Measurements from ENCODE around the gene NUBPL.

Gene NUBPL

DNA sequence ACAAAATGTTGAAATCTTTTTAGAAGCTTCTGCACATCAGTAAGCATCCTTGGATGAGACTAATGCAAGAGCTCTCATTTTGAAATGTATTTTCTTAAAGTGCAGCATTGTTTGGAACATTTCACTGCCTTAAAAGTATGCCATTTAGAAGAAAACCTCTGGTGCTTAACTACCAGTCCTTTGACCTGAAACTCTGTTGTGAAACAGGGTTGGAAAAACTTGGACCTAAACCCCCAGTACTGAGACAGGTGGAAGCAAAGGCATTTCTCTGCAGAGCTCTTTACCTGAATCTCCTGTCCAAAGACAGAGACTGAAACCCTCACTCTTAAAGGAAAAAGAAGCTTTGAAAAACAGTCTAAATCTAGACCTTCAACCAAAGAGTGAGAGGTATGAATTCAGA, 207.2 kb downstream of the NUBPL start:
- TF ChIP-seq GATA3 (IDR thresholded peaks at IDR 0.05; ENCODE audit: low read depth, low read length) (no peak), GATA2 (IDR thresholded peaks at IDR 0.05; ENCODE audit: low read depth, low read length) (no peak)

DNA sequence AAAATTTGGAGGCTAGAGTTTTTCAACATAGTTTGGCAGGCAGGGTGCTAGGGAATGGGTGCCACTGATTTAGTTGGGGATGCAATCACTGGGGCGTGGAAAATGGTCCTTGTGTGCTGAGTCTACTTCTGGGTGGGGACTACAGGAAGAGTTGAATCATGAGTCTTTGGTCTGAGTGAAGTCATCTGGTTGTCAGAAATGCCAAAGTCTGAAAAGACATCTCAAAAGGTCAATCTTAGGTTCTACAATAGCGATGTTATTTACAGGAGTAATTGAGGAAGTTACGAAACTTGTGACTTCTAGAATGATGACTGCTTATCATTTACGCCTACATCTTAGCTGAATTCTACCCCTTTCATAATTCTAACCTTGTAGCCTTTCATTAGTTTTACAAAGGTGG, 209.1 kb downstream of the NUBPL start:
- no peak for TF ChIP-seq GATA3 (IDR thresholded peaks at IDR 0.05; ENCODE audit: low read depth, low read length)
- no peak for TF ChIP-seq GATA2 (IDR thresholded peaks at IDR 0.05; ENCODE audit: low read depth, low read length)

DNA sequence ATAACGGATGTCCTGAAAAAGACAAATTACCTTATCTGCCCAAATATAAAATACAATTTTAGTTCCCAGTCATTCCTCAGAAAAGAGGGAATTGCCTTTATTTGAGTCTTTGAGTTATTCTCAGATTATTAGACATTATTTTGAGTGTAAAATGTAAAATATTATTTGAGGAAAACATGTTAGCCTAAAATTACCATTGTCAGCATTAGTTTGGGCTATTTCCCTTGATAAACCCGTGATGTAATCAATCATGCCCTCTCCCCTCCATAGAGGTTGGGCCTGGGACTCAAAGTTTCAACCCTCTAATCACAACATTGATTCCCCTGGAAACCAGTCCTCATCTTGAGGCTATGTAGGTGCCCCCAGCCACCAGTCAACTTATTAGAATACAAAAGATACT, 213.4 kb downstream of the NUBPL start:
- TF ChIP-seq GATA2 (IDR thresholded peaks at IDR 0.05; ENCODE audit: low read depth, low read length) (no peak), GATA3 (IDR thresholded peaks at IDR 0.05; ENCODE audit: low read depth, low read length) (no peak)

DNA sequence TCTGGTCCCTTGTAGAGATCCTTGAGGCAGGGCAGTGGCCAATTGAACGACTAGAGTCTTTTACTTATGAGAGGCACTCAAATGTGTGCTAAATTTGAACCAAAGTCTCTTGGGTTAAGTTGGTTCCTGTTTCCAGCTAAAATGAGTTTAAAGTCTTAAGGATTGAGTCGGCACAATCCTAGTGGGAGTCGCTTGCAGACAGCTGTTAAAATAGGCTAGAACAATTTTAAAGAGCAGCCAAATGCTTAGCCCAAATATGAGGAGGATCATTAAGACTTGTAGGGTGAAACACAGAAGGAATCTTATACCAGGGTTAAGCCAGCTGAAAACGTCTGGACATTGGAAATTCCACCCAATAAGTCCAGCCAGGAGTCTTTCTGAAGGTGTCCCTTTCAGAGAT, 216.1 kb downstream of the NUBPL start:
- TF ChIP-seq GATA3 (IDR thresholded peaks at IDR 0.05; ENCODE audit: low read depth, low read length) (no peak), GATA2 (IDR thresholded peaks at IDR 0.05; ENCODE audit: low read depth, low read length) (no peak)

DNA sequence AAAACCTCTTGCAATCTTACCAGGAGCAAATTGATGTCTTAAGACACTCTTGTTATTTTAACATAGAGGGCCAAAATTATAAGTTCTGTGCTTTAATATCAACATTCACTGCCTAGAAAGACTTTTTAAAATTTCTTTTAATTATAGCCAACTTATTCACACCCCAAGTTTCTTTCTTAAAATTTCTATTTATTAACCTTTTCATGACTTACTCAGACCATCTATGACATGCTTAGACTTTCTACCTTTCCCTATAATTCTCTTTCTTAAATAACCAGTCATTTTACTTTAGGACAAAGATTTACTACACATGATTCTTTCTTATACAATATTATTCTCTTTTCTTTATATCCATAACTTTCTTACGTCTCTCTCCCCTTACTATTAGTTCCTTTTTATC, 220.4 kb downstream of the NUBPL start:
- TF ChIP-seq GATA3 (IDR thresholded peaks at IDR 0.05; ENCODE audit: low read depth, low read length) (no peak), GATA2 (IDR thresholded peaks at IDR 0.05; ENCODE audit: low read depth, low read length) (no peak)

DNA sequence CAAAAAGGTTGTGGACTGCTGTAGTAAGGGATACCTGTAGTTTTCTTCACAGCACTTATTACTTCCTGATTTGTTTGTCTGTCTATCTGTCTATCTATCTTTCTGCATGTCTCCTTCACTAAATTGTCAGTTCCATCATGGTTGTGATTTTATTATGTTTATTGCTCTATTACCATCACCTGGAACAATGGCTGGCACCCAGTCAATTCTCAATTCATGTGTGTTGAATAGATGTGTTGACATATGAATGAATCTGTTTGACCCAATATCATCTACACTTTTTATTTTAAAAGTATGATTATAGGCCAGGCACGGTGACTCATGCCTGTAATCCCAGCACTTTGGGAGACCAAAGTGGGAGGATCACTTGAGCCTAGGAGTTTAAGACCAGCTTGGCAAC, 224.4 kb downstream of the NUBPL start:
- no peak for TF ChIP-seq GATA3 (IDR thresholded peaks at IDR 0.05; ENCODE audit: low read depth, low read length)
- no peak for TF ChIP-seq GATA2 (IDR thresholded peaks at IDR 0.05; ENCODE audit: low read depth, low read length)

DNA sequence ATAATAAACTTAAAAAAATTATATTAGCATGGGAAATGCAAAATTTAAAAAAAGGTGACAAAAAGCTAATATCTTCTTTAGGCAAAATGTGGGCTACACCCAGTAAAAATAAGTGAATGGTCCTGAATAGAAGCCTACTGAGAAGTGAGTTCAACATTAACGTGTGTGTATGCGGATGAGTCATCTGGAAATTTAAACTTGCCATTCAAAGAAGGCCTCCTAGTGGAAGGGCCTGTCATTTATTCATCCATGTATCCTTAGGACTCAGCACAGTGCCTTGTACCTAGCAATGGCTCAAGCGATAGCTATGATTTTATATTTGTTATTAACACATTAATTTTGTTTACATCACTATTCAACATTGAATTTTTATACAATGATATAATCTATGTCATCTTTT, 226.2 kb downstream of the NUBPL start:
- TF ChIP-seq GATA2 (IDR thresholded peaks at IDR 0.05; ENCODE audit: low read depth, low read length) (no peak), GATA3 (IDR thresholded peaks at IDR 0.05; ENCODE audit: low read depth, low read length) (no peak)

DNA sequence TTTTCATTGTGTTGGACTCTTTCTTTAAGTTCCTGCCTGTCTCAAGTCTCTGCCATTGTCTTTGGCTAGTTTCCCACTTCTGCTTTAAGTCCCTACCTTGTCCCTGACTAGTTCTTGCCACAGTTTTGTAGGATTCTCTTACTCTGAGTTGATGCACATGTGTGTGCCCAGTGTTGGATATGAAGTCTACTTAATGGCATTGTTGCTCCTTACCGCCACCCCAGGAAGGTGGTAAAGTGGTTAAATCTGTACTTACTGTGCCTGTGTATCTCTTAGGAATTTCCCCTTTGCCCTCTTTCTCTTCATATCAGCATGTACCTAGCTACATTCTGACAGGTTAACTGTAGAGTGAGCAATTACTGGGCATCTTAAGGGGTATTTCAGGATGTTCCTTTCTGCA, 227.1 kb downstream of the NUBPL start:
- TF ChIP-seq GATA3 (IDR thresholded peaks at IDR 0.05; ENCODE audit: low read depth, low read length) (no peak), GATA2 (IDR thresholded peaks at IDR 0.05; ENCODE audit: low read depth, low read length) (no peak)

DNA sequence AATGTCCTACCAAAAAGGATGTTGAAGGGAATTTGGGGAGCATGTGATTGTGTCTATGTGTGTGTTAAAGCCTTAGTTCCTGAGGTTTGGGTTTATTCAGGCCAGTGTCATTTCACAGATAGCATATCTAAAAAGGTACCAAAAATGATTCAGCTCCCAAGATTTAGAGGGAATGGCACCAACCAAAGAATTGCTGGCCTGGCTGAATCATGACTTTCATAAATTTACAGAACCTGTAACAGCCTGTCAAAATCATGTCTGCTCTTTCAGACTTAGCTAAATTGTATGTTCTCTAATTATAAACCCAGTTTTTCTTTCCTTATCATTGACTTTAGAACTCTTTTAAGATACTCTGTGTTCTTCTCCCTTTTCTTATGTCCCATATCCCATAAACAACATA, 231.5 kb downstream of the NUBPL start:
- TF ChIP-seq GATA2 (IDR thresholded peaks at IDR 0.05; ENCODE audit: low read depth, low read length) (no peak), GATA3 (IDR thresholded peaks at IDR 0.05; ENCODE audit: low read depth, low read length) (no peak)

DNA sequence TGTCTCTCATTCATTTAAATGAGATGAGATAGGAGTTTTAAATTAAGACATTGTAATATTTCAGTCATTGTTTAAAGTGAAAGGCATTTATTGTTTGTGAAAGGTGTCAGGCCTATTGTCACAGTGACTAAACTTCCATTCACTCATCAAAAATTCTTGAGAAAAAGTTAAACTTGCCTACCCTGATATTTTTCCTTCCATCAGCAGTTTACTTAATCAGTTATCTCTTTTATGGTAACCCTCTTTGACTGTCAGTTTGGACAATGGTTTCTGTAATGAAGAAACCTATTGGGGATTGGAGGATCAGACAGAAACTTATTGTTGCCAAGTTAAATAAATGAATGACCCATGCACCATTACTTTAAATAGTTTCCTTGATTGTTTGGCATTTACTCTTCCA, 241.6 kb downstream of the NUBPL start:
- TF ChIP-seq GATA2 (IDR thresholded peaks at IDR 0.05; ENCODE audit: low read depth, low read length): no peak
- TF ChIP-seq GATA3 (IDR thresholded peaks at IDR 0.05; ENCODE audit: low read depth, low read length): no peak

DNA sequence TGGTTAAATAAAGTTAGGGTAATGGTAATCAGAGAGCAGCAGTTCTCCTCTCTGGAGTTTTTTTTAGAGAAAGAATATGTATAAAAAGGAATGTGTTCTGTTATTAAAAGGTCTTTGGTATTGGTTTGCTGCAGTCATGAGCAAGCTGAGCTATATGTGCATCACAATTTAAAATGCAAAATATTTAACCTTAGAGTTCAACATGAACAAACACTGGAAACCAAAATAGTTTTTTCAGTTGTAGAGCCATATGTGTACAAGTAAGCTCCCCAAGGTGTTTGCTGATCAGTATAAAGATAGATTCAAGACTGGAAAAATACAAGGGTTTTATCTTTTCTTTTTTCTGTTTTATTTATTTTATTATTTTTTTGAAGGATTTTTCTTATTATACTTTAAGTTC, 245.0 kb downstream of the NUBPL start:
- no peak for TF ChIP-seq GATA3 (IDR thresholded peaks at IDR 0.05; ENCODE audit: low read depth, low read length)
- no peak for TF ChIP-seq GATA2 (IDR thresholded peaks at IDR 0.05; ENCODE audit: low read depth, low read length)

DNA sequence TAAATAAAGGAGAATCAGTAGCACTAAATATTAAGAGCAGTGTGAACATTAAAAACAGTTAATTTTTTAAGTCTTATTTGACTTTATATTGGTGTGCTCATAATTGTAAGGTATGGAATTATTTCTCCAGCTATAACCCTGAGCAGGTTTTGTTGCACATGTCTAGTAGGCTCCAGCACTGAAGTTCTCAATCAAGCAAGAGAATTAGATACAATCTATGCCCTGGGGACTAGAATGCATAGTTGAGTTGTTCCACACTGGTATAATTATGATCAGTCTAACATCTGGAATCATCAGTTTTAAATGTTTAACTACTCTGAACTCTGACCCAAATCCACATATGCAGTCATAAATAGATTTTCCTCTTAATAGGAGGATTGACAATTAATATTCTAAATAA, 258.1 kb downstream of the NUBPL start:
- TF ChIP-seq GATA2 (IDR thresholded peaks at IDR 0.05; ENCODE audit: low read depth, low read length): peak; percentile 74; the same call in 1 of the 2 replicates
- peak; percentile 79 for TF ChIP-seq GATA3 (IDR thresholded peaks at IDR 0.05; ENCODE audit: low read depth, low read length)

DNA sequence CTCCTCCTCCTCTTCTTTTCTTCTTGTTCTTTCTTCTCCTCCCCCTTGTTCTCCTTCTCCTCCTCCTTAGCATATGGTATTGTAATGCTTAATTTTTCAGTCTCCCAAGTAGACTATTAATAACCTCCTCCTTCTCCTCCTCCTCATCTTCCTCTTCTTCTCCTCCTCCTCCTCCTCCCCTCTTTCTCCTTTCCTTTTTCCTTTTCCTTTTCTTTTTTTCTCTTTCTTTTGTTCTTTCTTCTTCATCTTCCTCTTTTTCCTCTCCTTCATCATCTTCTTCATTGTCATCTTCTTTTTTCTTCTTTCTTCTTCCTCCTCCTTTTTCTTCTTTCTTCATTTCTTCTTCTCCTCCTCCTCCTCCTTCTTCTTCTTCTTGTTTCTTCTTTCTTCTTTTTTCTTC, 264.3 kb downstream of the NUBPL start:
- TF ChIP-seq GATA3 (IDR thresholded peaks at IDR 0.05; ENCODE audit: low read depth, low read length): no peak
- TF ChIP-seq GATA2 (IDR thresholded peaks at IDR 0.05; ENCODE audit: low read depth, low read length): no peak

DNA sequence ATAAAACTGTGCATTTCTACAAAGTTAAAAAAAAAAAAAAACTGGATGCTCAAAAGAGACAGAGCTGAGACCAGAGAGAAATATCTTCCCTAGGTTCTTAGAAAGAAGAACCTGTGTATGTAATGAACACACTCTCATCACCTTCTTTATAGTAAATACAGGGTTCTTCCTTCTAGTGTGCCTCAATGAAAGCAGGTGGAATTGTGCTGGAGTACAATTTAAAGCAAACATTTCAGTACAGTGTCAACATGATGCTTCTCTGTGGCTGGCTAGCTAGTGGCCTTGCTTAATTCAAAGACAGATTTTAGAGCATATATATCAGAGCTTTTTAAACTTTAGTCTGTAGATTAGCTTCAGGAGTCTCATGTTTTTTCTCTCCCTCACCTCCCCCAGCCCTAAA, 266.1 kb downstream of the NUBPL start:
- TF ChIP-seq GATA3 (IDR thresholded peaks at IDR 0.05; ENCODE audit: low read depth, low read length) (no peak), GATA2 (IDR thresholded peaks at IDR 0.05; ENCODE audit: low read depth, low read length) (no peak)

DNA sequence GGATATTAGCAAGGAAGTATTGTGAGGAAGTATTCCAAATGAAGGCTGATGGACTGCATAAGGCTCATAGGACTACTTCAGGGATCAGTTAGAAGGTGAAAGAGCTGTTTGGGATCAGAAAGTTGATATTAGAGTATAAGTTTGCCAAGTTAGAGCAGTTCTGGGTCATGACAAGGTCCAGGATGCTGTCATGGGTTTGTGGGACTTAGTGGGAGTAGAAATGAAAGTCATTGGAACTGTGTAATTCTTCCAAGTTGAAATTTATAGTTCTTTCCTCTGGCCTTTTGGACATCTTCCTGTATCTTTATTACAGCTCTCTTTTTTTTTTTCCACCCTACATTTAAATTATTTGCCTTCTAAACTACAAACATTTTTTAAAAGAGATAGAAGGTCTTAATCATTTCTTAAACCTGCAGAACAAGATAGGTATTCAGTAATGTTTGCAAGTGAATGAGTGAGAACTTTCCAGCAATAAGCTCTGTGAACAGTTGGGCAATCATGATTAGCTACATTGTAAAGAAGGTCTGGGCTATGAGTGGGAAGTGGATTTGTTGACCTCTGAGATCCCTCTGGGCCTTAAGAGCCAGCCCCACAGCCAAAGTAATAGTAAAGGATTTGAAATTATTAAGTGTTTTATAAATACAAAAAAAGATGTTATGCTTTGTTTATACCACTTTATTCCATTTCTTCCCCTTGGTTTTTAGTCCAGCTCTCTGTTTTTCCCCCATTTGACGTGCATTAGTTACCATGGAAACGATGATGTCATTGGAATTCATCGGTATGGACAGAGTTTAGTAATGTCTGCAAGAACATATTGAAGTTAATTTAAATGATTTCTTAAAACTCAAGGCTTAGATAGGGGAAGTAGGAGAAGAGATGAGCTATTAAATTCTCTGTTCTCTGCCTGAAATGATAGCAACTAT, 268.0 kb downstream of the NUBPL start:
- TF ChIP-seq GATA3 (IDR thresholded peaks at IDR 0.05; ENCODE audit: low read depth, low read length) (no peak), GATA2 (IDR thresholded peaks at IDR 0.05; ENCODE audit: low read depth, low read length) (no peak)

Data from SH-SY5Y (cell line).